GM23248 (cell line): ENCODE data around the gene CASKIN1. TPM values are rescaled to one million over a fixed set of nuclear protein-coding genes. Genes with fewer than 3 reads are reported as not detected.
A peak's percentile ranks its signal among the peaks of the same experiment; 100 is the strongest.

Experiments used
- DNase-seq: peaks from one replicate; pipeline ENCODE4 v3.0.0-alpha.2; 2015
- H2AFZ ChIP-seq: fragments of 200-600 bp; sonication (generic); 2 replicates; pipeline ENCODE4 v1.6.1; 2016; ENCODE audit warnings: antibody characterized with exemption
- H3F3A ChIP-seq: fragments of 200-600 bp; sonication (generic); 2 replicates; pipeline ENCODE4 v1.6.1; 2016; ENCODE audit warnings: mild to moderate bottlenecking, antibody characterized with exemption, mixed run types; ENCODE audit not compliant: insufficient read depth
- H3K27ac ChIP-seq: fragments of 200-600 bp; sonication (generic); 2 replicates; pipeline ENCODE4 v1.5.1; 2016; ENCODE audit warnings: mild to moderate bottlenecking
- H3K27me3 ChIP-seq: fragments of 200-600 bp; sonication (generic); replicated peaks from 2 replicates; pipeline ENCODE4 v1.6.1; 2016; ENCODE audit warnings: mild to moderate bottlenecking; ENCODE audit not compliant: insufficient read depth
- H3K36me3 ChIP-seq: fragments of 200-600 bp; sonication (generic); 2 replicates; pipeline ENCODE4 v1.6.1; 2016; ENCODE audit warnings: low read depth, mild to moderate bottlenecking
- H3K4me1 ChIP-seq: fragments of 200-600 bp; sonication (generic); 2 replicates; pipeline ENCODE4 v1.6.1; 2016; ENCODE audit warnings: mild to moderate bottlenecking; ENCODE audit not compliant: insufficient read depth
- H3K4me2 ChIP-seq: fragments of 200-600 bp; sonication (generic); one replicate; pipeline ENCODE4 v1.6.1; 2016; ENCODE audit warnings: mild to moderate bottlenecking; ENCODE audit not compliant: unreplicated experiment
- H3K4me3 ChIP-seq: fragments of 200-600 bp; sonication (generic); 2 replicates; pipeline ENCODE4 v1.5.1; 2016; ENCODE audit warnings: mild to moderate bottlenecking
- H3K79me2 ChIP-seq: fragments of 200-600 bp; sonication (generic); 2 replicates; pipeline ENCODE4 v1.6.1; 2016; ENCODE audit warnings: mild to moderate bottlenecking; ENCODE audit not compliant: insufficient read depth
- H3K9ac ChIP-seq: fragments of 200-600 bp; sonication (generic); 2 replicates; pipeline ENCODE4 v1.6.1; 2016; ENCODE audit warnings: mild to moderate bottlenecking
- H3K9me2 ChIP-seq: fragments of 200-600 bp; sonication (generic); 2 replicates; pipeline ENCODE4 v1.6.1; 2016; ENCODE audit warnings: mixed run types, mild to moderate bottlenecking, moderate library complexity; ENCODE audit not compliant: insufficient read depth
- H3K9me3 ChIP-seq: fragments of 200-600 bp; sonication (generic); one replicate; pipeline ENCODE4 v1.6.1; 2017; ENCODE audit warnings: low read depth
- H4K20me1 ChIP-seq: fragments of 200-600 bp; sonication (generic); 2 replicates; pipeline ENCODE4 v1.6.0; 2016; ENCODE audit not compliant: insufficient read depth
- EZH2 ChIP-seq: fragments of 200-600 bp; sonication (generic); IDR thresholded peaks from 2 replicates; pipeline ENCODE4 v1.6.1; 2018; ENCODE audit warnings: antibody characterized with exemption, mild to moderate bottlenecking; ENCODE audit not compliant: insufficient read depth, poor library complexity, severe bottlenecking
- EZH2phosphoT487 ChIP-seq: fragments of 200-600 bp; sonication (generic); IDR thresholded peaks from 2 replicates; pipeline ENCODE4 v1.6.1; 2018; ENCODE audit warnings: antibody characterized with exemption, moderate library complexity, mild to moderate bottlenecking, low read depth; ENCODE audit not compliant: insufficient read depth
- WGBS, 2 experiments: methylation state at CpG; one replicate each; pipeline ENCODE4 v1.1.6; 2015 to 2017; ENCODE audit warnings: low lambda C conversion rate in 2 of 2, low coverage in 1 of 2; ENCODE audit errors: missing lambda C conversion rate in 2 of 2; 5-methylcytosine and 5-hydroxymethylcytosine counted together
- in situ Hi-C: fragments of 300-500 bp; cut with MboI; formaldehyde crosslinking; loops from 2 replicates; pipeline ENCODE4 v1.15.0; 2020
- polyA plus RNA-seq: library from polyadenylated mRNA; unstranded; fragments of >200 nt; fragmentation: Nextera tagmentation; extraction: Ambion mirVana; gene quantifications from 2 replicates; pipeline ENCODE4 v1.2.1, GENCODE V29; 2016
- total RNA-seq: library from RNA; depleted of rRNA; stranded (reverse); fragments of >200 nt; shearing (Covaris generic); gene quantifications from 2 replicates; pipeline ENCODE4 v1.2.3, GENCODE V29; 2014

Gene CASKIN1
- total and polyA plus RNA-seq, 2 experiments from 2014 or later: not detected

GRCh38 chr16:2179576-2179975 is 16.8 kb downstream of the CASKIN1 start:
- Histone ChIP-seq H3K4me3 (no peak overlapping the region), H3K27me3 (no peaks in the 10 kb centered on the region), H3K9ac (no peak overlapping the region), H3K9me2 (no peaks in the 10 kb centered on the region), H3K36me3 (no peaks in the 10 kb centered on the region; the same call in 1 of the 2 replicates), H2AFZ (no peak overlapping the region), H3K9me3 (no peaks in the 10 kb centered on the region), H3K79me2 (no peaks in the 10 kb centered on the region), H4K20me1 (no peaks in the 10 kb centered on the region), H3K27ac (no peak overlapping the region), H3K4me1 (no peaks in the 10 kb centered on the region), H3K4me2 (no peak overlapping the region), H3F3A (no peaks in the 10 kb centered on the region)
- no peak for DNase-seq
- in situ Hi-C loops: no loop called here
- TF ChIP-seq EZH2 (no peak), EZH2phosphoT487 (no peak)
- WGBS, 2 experiments: 91 to 92% methylated on average over 26 to 28 of the region's 31 CpGs

- H3K9ac ChIP-seq: no peak overlapping the region
- no peak overlapping the region for H3K27ac ChIP-seq
- H3K4me1 ChIP-seq: no peaks in the 10 kb centered on the region
- H3K4me3 ChIP-seq: no peak overlapping the region
- H3K9me3 ChIP-seq: no peaks in the 10 kb centered on the region
- in situ Hi-C loops: no loop called here
- no peaks in the 10 kb centered on the region for H3K27me3 ChIP-seq
- H2AFZ ChIP-seq: no peak overlapping the region
- H3K79me2 ChIP-seq: no peaks in the 10 kb centered on the region
- no peaks in the 10 kb centered on the region for H4K20me1 ChIP-seq
- H3K36me3 ChIP-seq: no peaks in the 10 kb centered on the region; the same call in 1 of the 2 replicates
- H3F3A ChIP-seq: no peaks in the 10 kb centered on the region
- no peak overlapping the region for H3K4me2 ChIP-seq
- H3K9me2 ChIP-seq: no peaks in the 10 kb centered on the region
- no peak for TF ChIP-seq EZH2phosphoT487
- TF ChIP-seq EZH2: no peak
- WGBS, 2 experiments: 36 to 59% methylated on average over 9 to 32 of the region's 50 CpGs
- no peak for DNase-seq
Observed at GRCh38 chr16:2179107-2179501, 17.3 kb downstream of the CASKIN1 start.

GRCh38 chr16:2178321-2179106 is 17.9 kb downstream of the CASKIN1 start:
- Histone ChIP-seq H3F3A (no peaks in the 10 kb centered on the region), H3K4me3 (no peak overlapping the region), H3K9me2 (no peaks in the 10 kb centered on the region), H4K20me1 (no peaks in the 10 kb centered on the region), H3K4me1 (no peaks in the 10 kb centered on the region), H3K4me2 (no peak overlapping the region), H3K79me2 (no peaks in the 10 kb centered on the region), H3K9me3 (no peaks in the 10 kb centered on the region), H3K27me3 (no peaks in the 10 kb centered on the region), H3K27ac (no peak overlapping the region), H3K9ac (no peak overlapping the region), H2AFZ (no peak overlapping the region), H3K36me3 (no peaks in the 10 kb centered on the region; the same call in 1 of the 2 replicates)
- WGBS, 2 experiments: 37 to 43% methylated on average over 35 to 106 of the region's 106 CpGs
- DNase-seq: peak; percentile 55
- in situ Hi-C loops: no loop called here
- TF ChIP-seq EZH2phosphoT487 (no peak), EZH2 (no peak)

GRCh38 chr16:2177561-2177960 is 18.8 kb downstream of the CASKIN1 start:
- Histone ChIP-seq H4K20me1 (no peaks in the 10 kb centered on the region), H3F3A (no peaks in the 10 kb centered on the region), H3K9me2 (no peaks in the 10 kb centered on the region), H3K27ac (no peak overlapping the region), H3K9me3 (no peaks in the 10 kb centered on the region), H3K79me2 (no peaks in the 10 kb centered on the region), H3K27me3 (no peaks in the 10 kb centered on the region), H3K9ac (no peak overlapping the region), H3K4me1 (no peaks in the 10 kb centered on the region), H3K4me3 (no peak overlapping the region), H3K4me2 (no peak overlapping the region), H3K36me3 (no peaks in the 10 kb centered on the region; the same call in 1 of the 2 replicates), H2AFZ (no peak overlapping the region)
- 87 to 95% methylated on average over 9 to 18 of the region's 20 CpGs for WGBS, 2 experiments
- in situ Hi-C loops: no loop called here
- no peak for DNase-seq
- TF ChIP-seq EZH2phosphoT487: no peak
- no peak for TF ChIP-seq EZH2
